Measurements from ENCODE around the gene SMAD2. TPM values are rescaled to one million over a fixed set of nuclear protein-coding genes. Genes with fewer than 3 reads are reported as not detected.

Gene SMAD2
- total and polyA plus RNA-seq, 2 of the 8 experiments (the other 6 are each of a cell fraction or from before 2014, with no cell fraction given), result 28.4 to 124 TPM

DNA sequence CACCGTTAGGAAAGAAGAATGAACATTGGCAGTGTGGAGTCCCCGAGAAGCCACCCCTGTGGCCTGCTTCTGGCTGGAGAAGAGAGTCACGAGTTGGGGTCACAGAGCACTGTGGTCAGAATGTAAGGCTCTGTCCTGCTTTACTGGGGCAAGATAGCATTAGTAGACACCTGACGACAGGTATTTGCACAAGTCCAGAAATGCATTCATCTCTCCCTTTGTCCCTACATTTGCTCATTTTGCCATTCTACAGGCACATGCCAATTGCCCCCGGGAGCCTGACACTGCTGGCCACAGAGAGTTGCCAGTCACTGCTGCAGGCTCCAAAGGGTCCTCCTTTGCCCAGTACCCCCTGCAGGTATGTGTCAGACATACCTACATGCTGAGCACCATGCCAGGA is 133.3 kb downstream of the SMAD2 start:
- Histone ChIP-seq H4K8ac (ENCODE audit: extremely low read depth, insufficient read depth, low read length) (no peak overlapping the region), H2AK5ac (ENCODE audit: low read depth, low read length) (no peak overlapping the region), H3K9ac (replicated peaks in 1 of 4; ENCODE audit: extremely low read depth in 1 of 4, low read depth in 3 of 4, low read length in 3 of 4) (no peak overlapping the region), H3K56ac (replicated peaks; ENCODE audit: insufficient read length, low read depth, low read length) (no peak overlapping the region), H3K27ac (ENCODE audit: low read depth, low read length) (no peak overlapping the region), H3K4me1 (replicated peaks in 1 of 4; ENCODE audit: control insufficient read depth in 3 of 4, insufficient read depth in 4 of 4, low read length in 3 of 4) (peaks cover 0 to 6% (median 2%) of the 10 kb centered on the region in 4 experiments; a peak in 3 of 7 replicates), H2AFZ (ENCODE audit: low read length) (no peak overlapping the region), H3K4ac (replicated peaks; ENCODE audit: insufficient read length, low read depth, low read length) (no peak overlapping the region), H2BK15ac (ENCODE audit: low read length) (no peak overlapping the region), H4K91ac (replicated peaks; ENCODE audit: insufficient read length, low read length) (no peak overlapping the region), H4K5ac (ENCODE audit: insufficient read length, low read depth, low read length) (no peak overlapping the region), H3K9me3 (ENCODE audit: insufficient read depth in 2 of 2, low read depth in 1 of 2, low read length in 1 of 2) (no peaks in the 10 kb centered on the region), H3K79me2 (ENCODE audit: control insufficient read depth in 1 of 2, insufficient read depth in 2 of 2, low read length in 2 of 2) (no peaks in the 10 kb centered on the region), H3K79me1 (ENCODE audit: low read depth, low read length) (no peaks in the 10 kb centered on the region), H3K23me2 (ENCODE audit: low read depth, low read length) (peaks cover 2% of the 10 kb centered on the region; the same call in 1 of the 2 replicates), H2BK12ac (ENCODE audit: low read depth, low read length) (no peak overlapping the region), H3K4me2 (ENCODE audit: insufficient read depth in 1 of 2, low read depth in 2 of 2, low read length in 2 of 2) (no peak overlapping the region), H4K20me1 (replicated peaks in 1 of 2; ENCODE audit: control insufficient read depth in 1 of 2, insufficient read depth in 2 of 2, low read length in 2 of 2) (no peaks in the 10 kb centered on the region), H3K18ac (ENCODE audit: extremely low read depth, low read length) (no peak overlapping the region), H3K4me3 (ENCODE audit: extremely low read depth in 1 of 4, insufficient read depth in 2 of 4, low read depth in 3 of 4, low read length in 4 of 4) (no peak overlapping the region), H3K23ac (ENCODE audit: insufficient read length) (no peak overlapping the region), H2BK120ac (replicated peaks; ENCODE audit: low read depth, low read length) (no peak overlapping the region), H2BK20ac (ENCODE audit: low read length) (no peak overlapping the region), H3K36me3 (ENCODE audit: control insufficient read depth in 2 of 4, insufficient read depth in 4 of 4, low read length in 3 of 4) (no peaks in the 10 kb centered on the region), H3K14ac (ENCODE audit: insufficient read length) (no peak overlapping the region), H2BK5ac (ENCODE audit: low read depth, low read length) (no peak overlapping the region), H3K27me3 (replicated peaks in 1 of 4; ENCODE audit: control insufficient read depth in 3 of 4, extremely low read depth in 1 of 4, insufficient read depth in 3 of 4, low read length in 3 of 4) (no peaks in the 10 kb centered on the region)
- ChIA-PET CTCF (ENCODE audit: partially characterized antibody) (interaction anchor here (0.9 to 1.8 kb wide), 4 partner anchors 11 to 210 kb away, joined by 3 to 4 read pairs (median 4); no protein-coding TSS in a partner anchor), POLR2A (ENCODE audit: partially characterized antibody) (no interaction called here)
- no peak for FAIRE-seq
- 84% methylated on average over 5 of the region's 5 CpGs; no CpG with 5 or more reads in 1 of the 2 experiments for WGBS, 2 experiments (ENCODE audit: extremely low coverage in 1 of 2, insufficient coverage in 1 of 2, insufficient read length in 1 of 2, insufficient replicate concordance in 2 of 2, low coverage in 1 of 2, low lambda C conversion rate in 2 of 2, missing lambda C conversion rate in 1 of 2)
- DNase-seq (ENCODE audit: low read depth in 1 of 2, low spot score in 2 of 2), result no peak
- no peak for TF ChIP-seq RAD21 (IDR thresholded peaks at IDR 0.05 in 1 of 2, conservative IDR thresholded peaks at IDR 0.05 in 1 of 2; ENCODE audit: low read depth in 2 of 2, low read length in 2 of 2)
